ENCODE measurements around the gene CYREN. TPM values are rescaled to one million over a fixed set of nuclear protein-coding genes. Genes with fewer than 3 reads are reported as not detected.

Gene CYREN
- total RNA-seq, 1 experiment from 2014 or later: 70.5 TPM

DNA sequence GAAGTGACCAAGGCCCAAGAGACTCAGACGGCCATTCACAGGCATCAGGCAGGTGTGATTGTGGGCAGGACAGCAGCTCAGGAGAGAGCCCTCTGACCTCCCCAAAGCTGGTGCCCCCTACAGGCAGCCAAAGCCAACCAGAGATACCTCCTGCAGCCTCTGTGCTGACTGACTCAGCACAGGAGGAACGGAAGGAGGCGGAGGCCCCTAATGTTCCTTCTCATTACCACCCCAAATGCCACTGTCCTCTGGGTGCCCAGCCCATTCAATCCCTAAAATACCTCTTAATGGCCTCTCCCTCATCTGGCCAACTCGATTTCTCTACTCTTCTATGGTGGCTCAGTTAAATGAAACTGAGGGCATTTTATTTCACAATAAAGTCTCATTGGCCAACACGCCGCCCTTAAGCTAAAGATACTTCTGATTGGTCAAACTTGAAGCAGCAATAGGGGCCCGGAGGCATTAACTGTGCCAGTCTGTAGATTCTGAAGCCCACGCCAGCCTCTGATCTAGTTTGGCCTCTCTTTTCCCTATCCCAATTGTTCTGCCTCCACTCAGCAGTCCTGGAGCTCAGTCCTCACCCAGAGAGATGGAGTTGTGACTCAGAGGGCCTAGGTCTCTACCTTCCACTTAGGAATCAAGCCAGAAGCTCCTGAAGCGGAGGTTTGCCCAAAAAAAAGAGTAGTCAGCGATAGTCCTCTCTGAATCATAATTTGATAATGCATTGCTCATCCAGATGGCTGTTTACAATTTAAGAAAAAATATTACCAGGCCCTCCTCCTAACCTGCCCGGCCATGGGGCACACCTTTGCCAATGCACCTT is 1.2 kb downstream of the CYREN start:
- TSS peak; percentile 42 for BruUV-seq (replicated peaks)
- Histone ChIP-seq H3K4me2 (peak overlapping the region; percentile 96), H4K20me1 (ENCODE audit: insufficient read depth) (0 out of 2 replicates have a peak, but pooled peaks cover 7% of the 10 kb centered on the region), H3F3A (ENCODE audit: insufficient read depth, low read depth) (peaks cover 18% of the 10 kb centered on the region), H3K4me3 (peak overlapping the region; percentile 88), H3K36me3 (ENCODE audit: low read depth) (peaks cover 19% of the 10 kb centered on the region), H3K27ac (peak overlapping the region; percentile 81), H3K79me2 (ENCODE audit: low read depth) (peaks cover 28% of the 10 kb centered on the region), H3K9me2 (ENCODE audit: insufficient read depth) (no peaks in the 10 kb centered on the region), H3K9me3 (ENCODE audit: insufficient read depth, low read depth) (no peaks in the 10 kb centered on the region), H3K4me1 (replicated peaks; ENCODE audit: insufficient read depth) (peaks cover 19% of the 10 kb centered on the region), H2AFZ (peak overlapping the region; percentile 85), H3K27me3 (ENCODE audit: insufficient read depth, low read depth) (no peaks in the 10 kb centered on the region)
- peak; percentile 42 to 62 for DNase-seq
- no peak for TF ChIP-seq EZH2 (IDR thresholded peaks at IDR 0.05; ENCODE audit: low read depth)
- TF ChIP-seq, protein P1, sequence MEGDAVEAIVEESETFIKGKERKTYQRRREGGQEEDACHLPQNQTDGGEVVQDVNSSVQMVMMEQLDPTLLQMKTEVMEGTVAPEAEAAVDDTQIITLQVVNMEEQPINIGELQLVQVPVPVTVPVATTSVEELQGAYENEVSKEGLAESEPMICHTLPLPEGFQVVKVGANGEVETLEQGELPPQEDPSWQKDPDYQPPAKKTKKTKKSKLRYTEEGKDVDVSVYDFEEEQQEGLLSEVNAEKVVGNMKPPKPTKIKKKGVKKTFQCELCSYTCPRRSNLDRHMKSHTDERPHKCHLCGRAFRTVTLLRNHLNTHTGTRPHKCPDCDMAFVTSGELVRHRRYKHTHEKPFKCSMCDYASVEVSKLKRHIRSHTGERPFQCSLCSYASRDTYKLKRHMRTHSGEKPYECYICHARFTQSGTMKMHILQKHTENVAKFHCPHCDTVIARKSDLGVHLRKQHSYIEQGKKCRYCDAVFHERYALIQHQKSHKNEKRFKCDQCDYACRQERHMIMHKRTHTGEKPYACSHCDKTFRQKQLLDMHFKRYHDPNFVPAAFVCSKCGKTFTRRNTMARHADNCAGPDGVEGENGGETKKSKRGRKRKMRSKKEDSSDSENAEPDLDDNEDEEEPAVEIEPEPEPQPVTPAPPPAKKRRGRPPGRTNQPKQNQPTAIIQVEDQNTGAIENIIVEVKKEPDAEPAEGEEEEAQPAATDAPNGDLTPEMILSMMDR (conservative IDR thresholded peaks at IDR 0.05): peak; percentile 47; the same call in 1 of the 2 replicates
- intact Hi-C loops (cut with micrococcal nuclease; ENCODE audit: unreplicated experiment): no loop called here
- ChIA-PET CTCF (interaction anchor here (0.9 kb wide), 1 partner anchor 22 kb away, joined by 3 read pairs; no protein-coding TSS in a partner anchor), POLR2A (ENCODE audit: unreplicated experiment) (interaction anchor here (0.6 kb wide), 1 partner anchor 113 kb away, joined by 3 read pairs; no protein-coding TSS in a partner anchor)

GRCh38 chr7:135168489-135169140 is 1.9 kb downstream of the CYREN start:
- POLR2A ChIA-PET (ENCODE audit: unreplicated experiment): no interaction called here
- H3K4me2 ChIP-seq: peak overlapping the region; percentile 96
- intact Hi-C loops (cut with micrococcal nuclease; ENCODE audit: unreplicated experiment): no loop called here
- peak overlapping the region; percentile 88; the same call in 1 of the 2 replicates for H3K4me3 ChIP-seq
- no peak for DNase-seq
- no peaks in the 10 kb centered on the region for H3K27me3 ChIP-seq (ENCODE audit: insufficient read depth, low read depth)
- H2AFZ ChIP-seq: no peak overlapping the region
- H3K27ac ChIP-seq: no peak overlapping the region
- TF ChIP-seq EZH2 (IDR thresholded peaks at IDR 0.05; ENCODE audit: low read depth): no peak
- TF ChIP-seq, protein P1 (conservative IDR thresholded peaks at IDR 0.05): no peak
- peaks cover 18% of the 10 kb centered on the region for H3F3A ChIP-seq (ENCODE audit: insufficient read depth, low read depth)
- peaks cover 19% of the 10 kb centered on the region for H3K4me1 ChIP-seq (replicated peaks; ENCODE audit: insufficient read depth)
- BruUV-seq (replicated peaks): no TSS peak
- no peaks in the 10 kb centered on the region; the same call in 1 of the 2 replicates for H3K9me3 ChIP-seq (ENCODE audit: insufficient read depth, low read depth)
- CTCF ChIA-PET: no interaction called here
- no peaks in the 10 kb centered on the region for H3K9me2 ChIP-seq (ENCODE audit: insufficient read depth)
- peaks cover 24% of the 10 kb centered on the region for H3K36me3 ChIP-seq (ENCODE audit: low read depth)
- H4K20me1 ChIP-seq (ENCODE audit: insufficient read depth): 0 out of 2 replicates have a peak, but pooled peaks cover 7% of the 10 kb centered on the region
- H3K79me2 ChIP-seq (ENCODE audit: low read depth): peaks cover 28% of the 10 kb centered on the region

DNA sequence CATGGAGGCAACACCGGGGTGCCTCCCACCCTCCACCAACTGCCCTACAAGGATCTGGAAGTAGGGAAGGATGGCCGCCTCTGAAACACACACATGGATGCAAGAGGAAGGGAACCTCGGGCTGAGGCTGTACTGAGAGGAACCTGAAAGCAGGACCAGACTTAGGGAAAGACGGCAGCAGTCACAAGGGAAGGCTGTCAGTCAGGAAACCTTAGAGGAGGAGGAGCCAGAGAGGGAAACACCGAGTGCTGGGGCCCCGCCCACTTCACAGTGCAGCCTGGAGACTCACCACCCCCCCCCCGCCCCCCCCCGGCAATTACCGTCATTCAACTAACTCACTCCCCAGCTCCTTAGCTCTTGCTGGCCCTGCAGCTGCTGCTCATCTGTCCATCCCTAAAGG is 2.5 kb downstream of the CYREN start:
- peaks cover 28% of the 10 kb centered on the region for H3K79me2 ChIP-seq (ENCODE audit: low read depth)
- H2AFZ ChIP-seq: no peak overlapping the region
- no peak for DNase-seq
- H4K20me1 ChIP-seq (ENCODE audit: insufficient read depth): 0 out of 2 replicates have a peak, but pooled peaks cover 7% of the 10 kb centered on the region
- H3K9me3 ChIP-seq (ENCODE audit: insufficient read depth, low read depth): no peaks in the 10 kb centered on the region; the same call in 1 of the 2 replicates
- no peaks in the 10 kb centered on the region for H3K27me3 ChIP-seq (ENCODE audit: insufficient read depth, low read depth)
- CTCF ChIA-PET: no interaction called here
- POLR2A ChIA-PET (ENCODE audit: unreplicated experiment): no interaction called here
- TF ChIP-seq EZH2 (IDR thresholded peaks at IDR 0.05; ENCODE audit: low read depth): no peak
- TF ChIP-seq, protein P1 (conservative IDR thresholded peaks at IDR 0.05): no peak
- H3K4me1 ChIP-seq (replicated peaks; ENCODE audit: insufficient read depth): peaks cover 19% of the 10 kb centered on the region
- H3K36me3 ChIP-seq (ENCODE audit: low read depth): peaks cover 26% of the 10 kb centered on the region
- no peaks in the 10 kb centered on the region for H3K9me2 ChIP-seq (ENCODE audit: insufficient read depth)
- peaks cover 23% of the 10 kb centered on the region for H3F3A ChIP-seq (ENCODE audit: insufficient read depth, low read depth)
- intact Hi-C loops (cut with micrococcal nuclease; ENCODE audit: unreplicated experiment): no loop called here
- BruUV-seq (replicated peaks): no TSS peak
- no peak overlapping the region for H3K27ac ChIP-seq
- H3K4me3 ChIP-seq: no peak overlapping the region
- no peak overlapping the region for H3K4me2 ChIP-seq
